Coronary artery (tissue), 2 donors: ENCODE data around the gene PLEKHA7.

Experiments used
- DNase-seq: peaks from one replicate; pipeline ENCODE4 v3.0.0-alpha.2; 2017; ENCODE audit warnings: low spot score
- H3K27ac ChIP-seq, 2 donors: fragments of 200-600 bp; sonication (generic); one replicate each; pipeline ENCODE4 v1.5.1; 2016 to 2019
- H3K4me3 ChIP-seq: fragments of 200-600 bp; sonication (generic); 2 replicates; pipeline ENCODE4 v1.5.1; 2016; ENCODE audit warnings: mild to moderate bottlenecking, moderate library complexity
- CTCF ChIP-seq: fragments of 200-600 bp; sonication (generic); IDR thresholded peaks from one replicate; pipeline ENCODE4 v1.5.1; 2019; ENCODE audit warnings: antibody characterized with exemption

The PLEKHA7 gene

GRCh38 chr11:16791191-16791961 is 222.8 kb downstream of the PLEKHA7 start:
- peak overlapping the region; percentile 74 to 82 for H3K27ac ChIP-seq
- DNase-seq, result no peak

DNA sequence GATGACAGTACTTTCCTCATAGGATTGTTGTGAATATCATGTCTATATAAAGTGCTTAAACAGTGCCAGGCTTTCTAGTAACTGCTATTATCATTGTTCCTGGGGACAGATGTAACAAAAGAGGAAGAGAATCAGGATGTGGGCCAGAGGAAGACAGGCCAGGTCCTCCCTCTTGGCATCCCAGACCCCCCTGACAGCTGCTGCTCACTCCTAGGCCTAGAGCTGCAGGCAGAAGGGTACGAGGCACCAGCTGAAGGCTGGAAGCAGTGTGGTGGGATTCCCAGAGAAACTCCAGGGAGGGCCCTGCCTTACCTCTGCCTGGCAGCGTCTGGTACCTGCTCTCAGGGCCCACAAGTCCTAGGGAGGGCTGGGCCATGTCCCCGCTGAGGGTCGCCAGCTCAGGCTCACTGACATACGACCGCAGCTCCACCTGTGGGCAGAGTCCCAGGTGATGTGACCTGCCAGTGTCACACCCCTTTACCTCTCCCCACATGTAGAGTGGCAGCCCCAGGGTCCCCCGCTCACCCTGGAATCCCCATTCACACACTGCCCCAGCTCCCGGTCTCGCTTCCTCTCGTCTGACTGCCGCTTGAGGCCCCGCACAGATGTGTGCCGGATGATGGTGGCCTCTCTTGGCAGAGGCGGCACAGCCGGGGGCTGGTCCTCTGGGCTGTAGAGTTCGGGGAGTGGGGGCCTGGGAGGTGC is 223.6 kb downstream of the PLEKHA7 start:
- TF ChIP-seq CTCF, result no peak
- DNase-seq, result no peak
- no peak overlapping the region for H3K4me3 ChIP-seq
- peak overlapping the region; percentile 74 to 82 for H3K27ac ChIP-seq

More at GRCh38 chr11:16791191-16791961, 222.8 kb downstream of the PLEKHA7 start:
- H3K4me3 ChIP-seq, result peak overlapping the region; percentile 1
- TF ChIP-seq CTCF, result no peak

DNA sequence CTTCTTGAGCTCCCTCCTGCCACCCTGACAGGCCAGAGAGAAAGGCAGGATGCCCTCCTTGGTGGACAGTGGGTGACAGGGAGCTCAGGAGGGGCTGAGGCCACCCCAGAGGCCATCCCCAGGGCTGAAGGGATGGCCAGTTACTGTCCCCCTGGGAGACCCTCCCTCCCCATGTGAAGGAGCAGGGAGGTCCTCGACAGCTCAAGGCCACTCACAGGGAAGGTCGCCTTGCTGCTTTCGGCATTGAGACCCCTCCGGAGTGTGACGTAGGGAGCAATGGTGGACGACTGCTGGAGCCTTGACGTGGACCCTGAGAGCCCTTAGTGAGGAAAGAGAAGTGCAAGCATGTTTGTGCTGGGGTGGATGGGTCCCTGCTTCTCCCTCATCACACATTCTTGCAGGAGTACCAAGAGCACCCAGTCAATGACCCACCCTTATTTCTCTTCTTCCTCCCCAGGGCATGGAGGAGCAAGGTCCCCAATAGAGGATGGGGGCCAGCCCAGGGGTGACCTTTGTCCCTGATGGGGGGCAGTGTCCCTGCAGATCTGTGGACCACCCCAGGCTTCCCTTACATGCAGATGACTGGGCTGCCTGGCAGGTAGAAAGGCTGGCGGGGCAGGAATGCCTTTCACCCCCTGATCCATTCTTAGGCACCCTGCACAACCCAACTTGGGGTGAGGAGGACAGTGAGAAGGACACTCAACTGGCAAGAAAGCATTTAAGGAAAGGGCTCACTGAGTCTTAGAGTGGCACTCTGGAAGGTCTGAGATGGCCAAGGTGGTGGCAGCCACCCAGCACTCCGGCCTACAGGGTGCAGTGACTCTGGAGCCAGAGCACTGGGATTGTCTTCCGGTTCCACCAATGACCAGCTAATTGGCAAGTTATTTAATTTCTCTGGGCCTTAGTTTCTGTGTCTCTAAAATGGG is 224.4 kb downstream of the PLEKHA7 start:
- no peak for TF ChIP-seq CTCF
- Histone ChIP-seq H3K27ac (no peak overlapping the region), H3K4me3 (no peak overlapping the region)
- DNase-seq, result no peak

DNA sequence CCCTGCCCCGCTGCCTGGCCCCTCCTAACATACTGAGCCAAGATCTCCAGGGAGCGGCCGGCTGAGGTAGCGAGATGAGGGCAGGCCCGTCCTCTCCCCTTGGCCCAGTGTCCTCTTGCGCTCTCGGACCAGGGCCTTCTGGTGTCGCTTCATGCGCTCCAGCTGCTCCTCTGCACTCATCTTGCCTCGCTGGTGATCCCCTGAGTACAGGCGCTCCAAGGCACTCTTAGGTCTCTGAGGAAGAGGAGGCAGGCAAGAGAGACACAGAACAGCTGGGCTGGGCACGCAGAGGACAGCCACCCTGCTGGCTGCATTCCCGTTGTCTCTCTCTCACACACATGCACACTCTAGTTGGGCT is 225.2 kb downstream of the PLEKHA7 start:
- no peak overlapping the region for H3K4me3 ChIP-seq
- no peak overlapping the region for H3K27ac ChIP-seq
- no peak for DNase-seq
- TF ChIP-seq CTCF, result no peak

DNA sequence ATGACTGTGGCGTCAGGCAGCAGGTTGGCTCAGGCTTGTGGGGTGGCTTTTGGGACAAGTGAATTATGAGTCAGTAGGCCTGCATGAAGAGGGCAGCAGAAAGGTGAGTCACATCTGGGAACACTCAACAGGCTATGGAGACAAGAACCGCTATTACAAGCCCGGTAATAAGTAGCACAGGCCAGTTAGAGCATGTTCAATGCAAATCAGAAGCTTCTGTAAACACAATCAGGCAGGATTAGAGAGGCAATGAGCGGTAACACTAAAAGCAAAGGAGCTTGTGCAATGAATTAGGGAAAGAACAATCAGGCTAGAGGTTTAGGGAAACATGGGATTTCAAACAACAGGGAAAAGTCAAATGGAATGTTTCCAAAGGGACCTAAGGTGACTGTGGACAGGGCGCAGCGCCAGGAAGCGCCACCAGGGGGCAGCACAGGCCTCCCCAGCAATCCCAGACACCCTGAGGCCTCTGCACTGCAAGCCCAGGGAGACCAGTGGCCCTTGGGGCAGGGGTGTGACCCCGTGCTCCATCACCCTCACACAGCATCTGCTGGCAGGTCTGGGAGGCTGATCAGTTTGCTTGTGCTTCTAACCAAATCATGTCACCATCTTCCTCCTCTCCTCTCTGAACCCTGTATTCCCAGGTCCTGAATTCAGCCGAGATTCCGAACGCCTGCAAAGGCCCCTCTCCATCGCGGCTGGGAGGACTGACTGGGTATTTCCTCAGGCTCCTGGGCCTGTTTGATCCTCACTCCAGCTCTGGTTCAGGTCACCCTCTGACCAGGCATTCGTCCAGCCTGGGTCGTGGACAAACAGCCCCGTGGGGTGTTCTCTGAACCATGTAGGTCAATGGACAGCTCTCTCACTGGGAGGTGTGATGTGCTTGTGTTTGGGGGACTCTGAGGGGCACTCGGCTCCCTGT is 225.8 kb downstream of the PLEKHA7 start:
- peak; percentile 97 for TF ChIP-seq CTCF
- DNase-seq, result no peak
- Histone ChIP-seq H3K27ac (peak overlapping the region in 1 of 2 donors; percentile 18), H3K4me3 (no peak overlapping the region)
